CD4-positive, alpha-beta T cell treated with Interleukin-2 at 100 ng/mL for 4 hours (primary cell): ENCODE results near the gene KLHL8.

Experiments used
- DNase-seq: peaks from one replicate; pipeline ENCODE4 v3.0.0-alpha.2; 2020; ENCODE audit warnings: low spot score

Gene KLHL8

GRCh38 chr4:87121341-87122065 lies 98.9 kb downstream of the KLHL8 start:
- no peak for DNase-seq

DNA sequence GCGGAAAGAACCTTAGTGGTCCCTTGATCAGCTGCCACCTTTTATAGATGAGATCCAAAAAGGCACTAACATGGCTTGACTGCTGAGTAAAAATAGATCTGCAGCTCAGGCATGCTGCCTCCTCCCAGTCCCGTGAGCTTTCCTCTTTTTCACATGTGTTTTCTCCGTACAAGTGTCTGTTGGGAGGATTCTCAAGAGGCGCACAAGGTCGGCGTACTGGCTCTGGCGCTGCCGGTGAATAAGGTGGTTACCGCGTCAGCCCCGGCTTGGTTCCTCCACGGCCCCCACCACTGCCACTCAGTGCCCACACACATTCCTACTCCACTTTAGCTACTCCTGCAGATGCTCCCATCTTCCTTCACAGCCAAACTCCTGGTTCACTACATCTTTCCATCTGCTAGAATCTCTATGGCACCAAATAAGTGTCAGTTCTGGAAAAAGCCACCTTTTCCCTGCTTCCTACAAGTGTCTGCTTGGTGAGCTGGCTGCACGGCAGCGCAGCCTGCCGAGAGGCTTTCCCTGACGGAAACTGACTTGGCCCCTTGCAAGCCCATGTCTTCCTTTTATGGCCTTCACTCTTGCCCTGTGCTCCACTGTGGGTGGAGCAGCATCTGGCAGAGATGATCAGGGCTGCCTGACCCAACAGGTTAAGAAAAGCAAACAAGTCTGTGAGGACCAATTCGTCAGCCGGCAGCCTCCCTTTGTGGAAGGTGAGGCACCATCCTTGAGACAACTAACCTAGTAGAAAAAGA lies 99.8 kb downstream of the KLHL8 start:
- no peak for DNase-seq

- no peak for DNase-seq
Measured at GRCh38 chr4:87120010-87120409, 100.4 kb downstream of the KLHL8 start.

DNA sequence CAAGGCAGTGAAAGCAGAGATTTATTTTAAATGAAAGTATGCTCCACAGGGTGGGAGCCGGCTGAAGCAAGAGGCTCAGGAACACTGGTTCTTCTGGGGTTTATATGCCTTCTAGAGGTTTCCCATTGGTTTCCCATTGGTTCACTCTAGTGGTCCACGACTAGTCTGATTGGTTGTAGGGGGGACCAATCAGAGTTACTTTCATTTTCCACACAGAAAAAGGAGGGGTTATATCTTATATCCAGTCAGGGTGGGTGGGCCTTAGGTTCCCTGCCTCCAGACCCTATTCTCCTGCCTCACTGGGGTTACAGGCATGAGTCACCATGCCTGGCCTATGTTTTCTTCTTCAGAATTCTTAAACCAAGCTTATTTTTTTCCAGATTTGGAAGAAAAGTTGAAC lies 101.6 kb downstream of the KLHL8 start:
- no peak for DNase-seq

DNA sequence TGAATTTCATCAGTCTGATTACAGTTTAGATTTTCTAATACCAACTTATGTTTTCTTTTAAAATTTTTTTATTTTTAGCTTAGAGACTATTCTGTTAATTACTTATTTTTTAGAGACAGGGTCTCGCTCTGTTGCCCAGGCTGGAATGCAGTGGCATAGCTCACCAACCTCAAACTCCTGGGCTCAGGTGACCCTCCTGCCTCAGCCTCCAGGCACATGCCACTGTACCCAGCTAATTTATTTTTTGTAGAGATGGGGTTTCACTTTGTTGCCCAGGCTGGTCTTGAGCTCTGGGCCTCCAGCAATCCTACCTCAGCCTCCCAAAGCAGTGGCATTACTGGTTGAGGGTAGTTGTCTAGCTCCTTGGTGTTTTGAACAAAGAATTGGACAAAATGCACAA lies 102.0 kb downstream of the KLHL8 start:
- no peak for DNase-seq

DNA sequence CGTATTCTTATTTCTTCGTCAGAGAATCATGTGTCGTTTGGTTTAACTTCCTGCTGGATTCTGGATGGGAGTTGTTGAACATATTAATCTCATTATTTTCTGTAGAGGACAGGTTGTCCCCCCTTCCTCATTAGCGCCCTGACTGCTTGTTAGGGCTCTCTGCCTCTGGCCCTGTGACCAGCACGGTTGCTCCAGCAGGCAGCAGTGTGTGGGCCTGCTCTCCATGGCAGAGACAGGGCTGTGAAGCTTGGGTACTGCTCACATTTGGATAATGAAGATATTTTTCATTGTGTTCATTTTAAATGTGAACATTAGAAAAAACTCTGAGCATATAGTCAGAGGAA lies 102.7 kb downstream of the KLHL8 start:
- DNase-seq: no peak

DNA sequence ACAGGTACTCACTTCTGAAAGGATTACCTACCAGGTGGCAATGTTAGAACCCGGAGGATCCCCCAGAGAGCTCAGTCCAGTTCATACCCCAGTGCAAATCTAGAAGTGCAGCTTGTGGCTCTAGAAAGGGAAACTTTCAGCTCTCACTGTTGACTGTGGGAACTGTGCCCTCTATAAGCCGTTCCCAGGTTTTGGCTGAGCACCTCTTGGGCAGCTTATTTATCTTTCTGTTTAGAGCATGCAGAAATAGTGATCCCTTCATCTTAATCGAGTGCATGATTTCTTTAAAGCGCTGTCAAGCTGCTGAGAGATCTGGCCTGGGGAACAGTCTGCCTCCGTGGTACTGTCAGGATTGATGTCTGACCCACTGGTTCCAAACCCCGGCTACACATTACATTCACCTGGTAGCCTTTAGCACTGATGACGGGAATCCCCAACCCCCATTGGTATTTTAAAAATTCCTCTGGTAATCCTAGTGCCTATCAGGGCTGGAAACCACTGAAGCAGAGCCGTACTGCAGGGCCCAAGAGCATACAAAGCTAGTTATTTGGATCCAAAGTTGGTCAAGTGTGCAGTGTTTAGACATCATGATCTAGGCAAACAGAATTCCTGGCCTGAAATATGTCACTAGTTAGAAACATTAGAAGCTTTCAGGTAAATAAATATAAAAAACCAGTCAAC lies 103.2 kb downstream of the KLHL8 start:
- no peak for DNase-seq

- no peak for DNase-seq
Measured at GRCh38 chr4:87116231-87116630, 104.2 kb downstream of the KLHL8 start.

GRCh38 chr4:87114245-87115062 lies 106.0 kb downstream of the KLHL8 start:
- DNase-seq: no peak

- no peak for DNase-seq
Measured at GRCh38 chr4:87112063-87112462, 108.4 kb downstream of the KLHL8 start.
